CD14-positive monocyte (primary cell): Measurements from ENCODE around the gene HILPDA. TPM values are rescaled to one million over a fixed set of nuclear protein-coding genes. Genes with fewer than 3 reads are reported as not detected.

Experiments
- DNase-seq, 3 donors: peaks; one replicate each; pipeline ENCODE4 v3.0.0-alpha.2; 2011 to 2022
- H2AFZ ChIP-seq: 2 replicates; pipeline ENCODE4 v1.6.0; 2012; ENCODE audit warnings: mild to moderate bottlenecking, low read depth, low read length, inconsistent platforms; ENCODE audit not compliant: insufficient read depth, poor library complexity, severe bottlenecking
- H3K27ac ChIP-seq, 2 donors: 1 replicate in 1 of 2; 2 replicates in 1 of 2; pipeline ENCODE4 v1.5.1; 2012 to 2013; ENCODE audit warnings: low read length in 2 of 2, control low read depth in 1 of 2, inconsistent platforms in 1 of 2, low read depth in 1 of 2, mild to moderate bottlenecking in 1 of 2
- H3K27me3 ChIP-seq, 2 donors: one replicate each; pipeline versions ENCODE4 v1.6.0 to v1.6.1; 2011 to 2013; ENCODE audit warnings: low read length in 2 of 2; ENCODE audit not compliant: control insufficient read depth in 2 of 2, insufficient read depth in 2 of 2
- H3K36me3 ChIP-seq, 2 donors: replicated peaks in 1 of 2; 1 replicate in 1 of 2; 2 replicates in 1 of 2; pipeline versions ENCODE4 v1.5.1 to v1.6.1; 2012 to 2013; ENCODE audit warnings: low read length in 2 of 2, control low read depth in 1 of 2, inconsistent platforms in 1 of 2, mild to moderate bottlenecking in 1 of 2; ENCODE audit not compliant: insufficient read depth in 2 of 2, control insufficient read depth in 1 of 2
- H3K4me1 ChIP-seq, 2 donors: 1 replicate in 1 of 2; 2 replicates in 1 of 2; pipeline versions ENCODE4 v1.5.1 to v1.6.1; 2012 to 2013; ENCODE audit warnings: low read length in 2 of 2, control low read depth in 1 of 2, inconsistent platforms in 1 of 2, mild to moderate bottlenecking in 1 of 2, moderate library complexity in 1 of 2; ENCODE audit not compliant: insufficient read depth in 2 of 2, control insufficient read depth in 1 of 2
- H3K4me2 ChIP-seq: replicated peaks from 2 replicates; pipeline ENCODE3; 2012; ENCODE audit warnings: low read length, moderate library complexity, mild to moderate bottlenecking; ENCODE audit not compliant: poor library complexity, severe bottlenecking; ENCODE audit errors: extremely low read depth
- H3K4me3 ChIP-seq, 3 experiments: fragments of 200-600 bp in 1 of 3; sonication (generic) in 1 of 3; replicated peaks in 1 of 3; 1 replicate in 2 of 3; 2 replicates in 1 of 3; pipeline ENCODE4 v1.5.1; 2011 to 2013; ENCODE audit warnings: low read length in 3 of 3, mild to moderate bottlenecking in 3 of 3, control low read depth in 2 of 3, low read depth in 2 of 3, inconsistent platforms in 1 of 3, moderate library complexity in 1 of 3
- H3K79me2 ChIP-seq: 2 replicates; pipeline ENCODE4 v1.6.0; 2012; ENCODE audit warnings: mild to moderate bottlenecking, control low read depth, inconsistent platforms, low read length, moderate library complexity; ENCODE audit not compliant: insufficient read depth
- H3K9ac ChIP-seq: 2 replicates; pipeline ENCODE4 v1.6.0; 2017; ENCODE audit warnings: low read length, mild to moderate bottlenecking; ENCODE audit not compliant: insufficient read depth, poor library complexity, severe bottlenecking
- H3K9me3 ChIP-seq, 2 donors: replicated peaks in 1 of 2; 1 replicate in 1 of 2; 2 replicates in 1 of 2; pipeline versions ENCODE4 v1.5.1 to v1.6.1; 2012 to 2013; ENCODE audit warnings: low read length in 2 of 2, control low read depth in 1 of 2; ENCODE audit not compliant: control insufficient read depth in 1 of 2, insufficient read depth in 1 of 2
- H4K20me1 ChIP-seq: 2 replicates; pipeline ENCODE4 v1.6.0; 2012; ENCODE audit warnings: mild to moderate bottlenecking, low read length, control low read depth, moderate library complexity; ENCODE audit not compliant: insufficient read depth
- H3K27ac Mint-ChIP-seq, 7 donors: one replicate each; pipeline ENCODE4 v1.8.0; 2020; ENCODE audit warnings: mild to moderate bottlenecking in 7 of 7, mixed read lengths in 7 of 7, moderate library complexity in 6 of 7, inconsistent platforms in 2 of 7
- H3K27me3 Mint-ChIP-seq, 3 donors: one replicate each; pipeline ENCODE4 v1.8.0; 2021 to 2022; ENCODE audit warnings: low read depth in 3 of 3, mild to moderate bottlenecking in 3 of 3, mixed read lengths in 3 of 3, moderate library complexity in 3 of 3, inconsistent platforms in 1 of 3
- H3K36me3 Mint-ChIP-seq, 2 donors: one replicate each; pipeline ENCODE4 v1.8.0; 2020; ENCODE audit warnings: mixed read lengths in 2 of 2, inconsistent platforms in 1 of 2, mild to moderate bottlenecking in 1 of 2
- H3K4me1 Mint-ChIP-seq: one replicate; pipeline ENCODE4 v1.8.0; 2020; ENCODE audit warnings: mild to moderate bottlenecking, mixed read lengths
- H3K4me3 Mint-ChIP-seq, 2 donors: one replicate each; pipeline ENCODE4 v1.8.0; 2020; ENCODE audit warnings: mild to moderate bottlenecking in 2 of 2, mixed read lengths in 2 of 2, moderate library complexity in 1 of 2
- H3K9me3 Mint-ChIP-seq, 7 donors: one replicate each; pipeline ENCODE4 v1.8.0; 2020 to 2022; ENCODE audit warnings: mixed read lengths in 7 of 7, mild to moderate bottlenecking in 6 of 7, moderate library complexity in 6 of 7, inconsistent platforms in 2 of 7
- WGBS: methylation state at CpG from one replicate; pipeline ENCODE4 v1.1.5; 2013; ENCODE audit warnings: missing lambda C conversion rate; ENCODE audit not compliant: insufficient coverage; 5-methylcytosine and 5-hydroxymethylcytosine counted together
- intact Hi-C, 2 donors: fragments of 100-400 bp; cut with micrococcal nuclease; formaldehyde crosslinking; loops; one replicate each; pipeline versions ENCODE4 v1.15.0 to v1.15.1; 2023
- polyA plus RNA-seq, 3 donors: library from polyadenylated mRNA; depleted of rRNA in 1 of 3; unstranded in 2 of 3; stranded (reverse) in 1 of 3; fragments of 300-500 nt in 2 of 3; fragments of >200 nt in 1 of 3; fragmentation: Illumina TruSeq in 2 of 3; gene quantifications; 1 replicate in 2 of 3; 2 replicates in 1 of 3; pipeline ENCODE4 v1.2.3, GENCODE V29; 2012 to 2021
- TF ChIP-seq, protein P1 (sequence below): fragments of 200-600 bp; IDR thresholded peaks from one replicate; pipeline ENCODE4 v1.8.0; 2022; ENCODE audit warnings: antibody characterized with exemption, mild to moderate bottlenecking

The HILPDA gene
- polyA plus RNA-seq, 3 donors, result 2.0 to 7.9 (median 2.6) TPM

DNA sequence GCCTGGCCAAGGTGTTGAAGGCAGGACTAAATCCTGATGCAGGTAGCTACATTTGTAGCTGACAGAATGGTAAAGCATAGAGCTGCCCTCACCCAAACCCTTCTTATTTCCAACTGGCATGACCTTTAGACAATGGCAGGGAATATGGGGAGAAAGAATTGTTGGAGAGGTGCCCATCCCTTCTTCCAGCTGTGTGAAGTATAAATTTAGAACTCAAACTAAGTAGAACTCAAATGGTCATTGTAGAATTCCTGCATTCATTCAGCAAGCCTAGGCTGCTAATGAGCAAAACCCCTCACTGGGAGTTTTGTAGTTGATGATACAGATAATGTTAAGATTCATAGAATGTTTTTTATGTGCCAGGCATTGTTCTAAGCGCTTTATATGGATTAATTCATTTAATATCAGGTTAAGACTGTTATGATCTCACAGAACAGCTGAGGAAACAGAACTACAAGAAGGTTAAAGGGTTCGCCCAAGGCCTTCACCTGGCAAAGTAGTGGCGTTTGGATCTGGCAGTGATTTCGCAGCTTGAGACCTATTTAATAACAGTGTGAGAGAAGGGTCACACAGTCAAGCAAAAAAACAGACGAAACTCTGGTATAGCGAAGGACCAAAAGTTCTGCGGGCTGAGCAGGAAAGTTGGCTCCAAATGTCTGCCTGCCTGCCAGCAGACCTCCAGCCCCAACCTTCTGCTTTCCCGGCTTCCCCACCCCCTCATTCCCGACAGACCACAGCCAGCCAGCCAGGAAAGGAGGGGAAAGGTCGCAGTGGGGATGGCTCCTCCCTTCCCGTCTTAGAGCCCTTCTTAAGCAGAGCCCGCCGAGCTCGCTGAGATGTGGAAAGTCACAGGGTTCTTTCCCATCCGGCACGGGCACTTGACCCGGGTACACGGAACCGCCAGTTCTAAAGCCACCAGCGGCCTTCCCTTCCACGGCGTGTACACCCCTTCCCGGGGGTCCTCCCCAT is 1.6 kb upstream of the HILPDA start:
- DNase-seq, result no peak
- Histone ChIP-seq H3K9ac (no peak overlapping the region), H3K27me3 (no peaks in the 10 kb centered on the region), H3K4me3 (peak overlapping the region in 1 of 3 experiments; percentile 85), H3K27ac (peak overlapping the region; percentile 86 to 95), H3K36me3 (no peaks in the 10 kb centered on the region), H4K20me1 (no peaks in the 10 kb centered on the region), H3K4me2 (no peak overlapping the region), H3K79me2 (peaks cover 27% of the 10 kb centered on the region), H2AFZ (peak overlapping the region; percentile 44), H3K4me1 (peaks cover 28 to 38% of the 10 kb centered on the region in 2 donors), H3K9me3 (no peaks in the 10 kb centered on the region)
- TF ChIP-seq, protein P1, sequence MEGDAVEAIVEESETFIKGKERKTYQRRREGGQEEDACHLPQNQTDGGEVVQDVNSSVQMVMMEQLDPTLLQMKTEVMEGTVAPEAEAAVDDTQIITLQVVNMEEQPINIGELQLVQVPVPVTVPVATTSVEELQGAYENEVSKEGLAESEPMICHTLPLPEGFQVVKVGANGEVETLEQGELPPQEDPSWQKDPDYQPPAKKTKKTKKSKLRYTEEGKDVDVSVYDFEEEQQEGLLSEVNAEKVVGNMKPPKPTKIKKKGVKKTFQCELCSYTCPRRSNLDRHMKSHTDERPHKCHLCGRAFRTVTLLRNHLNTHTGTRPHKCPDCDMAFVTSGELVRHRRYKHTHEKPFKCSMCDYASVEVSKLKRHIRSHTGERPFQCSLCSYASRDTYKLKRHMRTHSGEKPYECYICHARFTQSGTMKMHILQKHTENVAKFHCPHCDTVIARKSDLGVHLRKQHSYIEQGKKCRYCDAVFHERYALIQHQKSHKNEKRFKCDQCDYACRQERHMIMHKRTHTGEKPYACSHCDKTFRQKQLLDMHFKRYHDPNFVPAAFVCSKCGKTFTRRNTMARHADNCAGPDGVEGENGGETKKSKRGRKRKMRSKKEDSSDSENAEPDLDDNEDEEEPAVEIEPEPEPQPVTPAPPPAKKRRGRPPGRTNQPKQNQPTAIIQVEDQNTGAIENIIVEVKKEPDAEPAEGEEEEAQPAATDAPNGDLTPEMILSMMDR, result no peak
- 94% methylated on average over 12 of the region's 23 CpGs for WGBS
- H3K4me1 Mint-ChIP-seq, result peaks cover 36% of the 10 kb centered on the region
- H3K9me3 Mint-ChIP-seq, result no peaks in the 10 kb centered on the region
- H3K27ac Mint-ChIP-seq, result peak overlapping the region in 4 of 7 donors; percentile 15 to 41 (median 30)
- intact Hi-C loops, result loop anchor here (10.0 kb wide), 2 partner anchors 49 to 109 kb away; partner anchors contain the start of genes IMPDH1 (in 2 of the 2) and RBM28 (in 1 of the 2)
- H3K4me3 Mint-ChIP-seq, result peak overlapping the region in 1 of 2 donors; percentile 49
- H3K36me3 Mint-ChIP-seq, result peaks cover 3 to 4% of the 10 kb centered on the region in 2 donors
- peaks cover 0 to 1% (median 0%) of the 10 kb centered on the region in 3 donors for H3K27me3 Mint-ChIP-seq

DNA sequence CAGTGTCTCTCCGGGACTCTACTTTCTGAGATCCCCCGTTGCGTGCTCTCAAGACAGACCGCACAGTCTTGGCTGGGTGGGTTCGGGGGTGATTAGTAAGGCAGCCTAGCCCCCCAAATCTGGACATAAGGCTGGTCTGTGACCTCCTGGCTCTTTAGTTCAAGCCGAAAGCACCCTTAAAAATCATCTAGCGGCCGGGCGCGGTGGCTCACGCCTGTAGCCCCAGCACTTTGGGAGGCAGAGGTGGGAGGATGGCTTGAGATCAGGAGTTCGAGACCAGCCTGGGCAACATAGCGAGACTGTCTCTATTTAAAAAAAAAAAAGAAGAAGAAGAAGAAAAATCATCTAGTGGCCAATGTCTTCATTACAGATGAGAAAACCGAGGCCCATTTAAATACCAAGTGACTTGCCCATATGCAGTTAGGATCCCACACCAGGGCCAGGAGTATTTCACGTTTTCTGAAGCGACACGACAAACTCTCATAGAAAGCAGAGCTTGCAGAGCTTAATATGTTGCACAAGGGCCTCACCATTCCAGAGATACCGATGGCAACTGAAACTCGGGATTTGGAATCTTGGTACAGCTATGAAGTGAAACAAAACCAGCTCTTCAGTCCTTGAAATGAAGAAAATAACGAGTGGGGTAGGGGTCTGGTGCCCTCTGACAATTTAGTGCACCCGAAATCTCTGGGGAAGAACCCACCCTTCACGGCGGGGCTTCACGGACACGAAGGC is 703 bp upstream of the HILPDA start:
- peak overlapping the region; percentile 95 to 99 (median 98) for H3K27ac Mint-ChIP-seq
- H3K9ac ChIP-seq, result peak overlapping the region; percentile 74
- peak overlapping the region; percentile 92 for H2AFZ ChIP-seq
- peak overlapping the region; percentile 91 for H3K4me2 ChIP-seq
- peak overlapping the region; percentile 69 to 91 (median 85) for H3K4me3 ChIP-seq
- DNase-seq, result peak; percentile 22 to 42 (median 24)
- no peaks in the 10 kb centered on the region for H3K27me3 ChIP-seq
- peaks cover 26 to 40% of the 10 kb centered on the region in 2 donors for H3K4me1 ChIP-seq
- no peaks in the 10 kb centered on the region for H3K36me3 ChIP-seq
- H4K20me1 ChIP-seq, result no peaks in the 10 kb centered on the region
- H3K9me3 Mint-ChIP-seq, result no peaks in the 10 kb centered on the region
- peaks cover 41% of the 10 kb centered on the region for H3K4me1 Mint-ChIP-seq
- intact Hi-C loops, result loop anchor here (10.0 kb wide), 2 partner anchors 50 to 110 kb away; partner anchors contain the start of genes IMPDH1 (in 2 of the 2) and RBM28 (in 1 of the 2)
- 80% methylated on average over 2 of the region's 25 CpGs for WGBS
- no peaks in the 10 kb centered on the region for H3K9me3 ChIP-seq
- TF ChIP-seq, protein P1, result no peak
- H3K27ac ChIP-seq, result peak overlapping the region; percentile 86 to 95
- H3K27me3 Mint-ChIP-seq, result peaks cover 0 to 1% (median 0%) of the 10 kb centered on the region in 3 donors
- H3K4me3 Mint-ChIP-seq, result peak overlapping the region; percentile 89 to 95
- H3K79me2 ChIP-seq, result peaks cover 34% of the 10 kb centered on the region
- peaks cover 3 to 4% of the 10 kb centered on the region in 2 donors for H3K36me3 Mint-ChIP-seq
